SK-N-SH (cell line): Measurements from ENCODE around the gene ST6GALNAC3.
"Not testable (repeated sequence)": the region's sequence is repeated elsewhere in the genome, so short reads cannot be mapped to it uniquely, and the experiment has no call there.

Experiments
- EP300 ChIP-seq, 2 experiments: IDR thresholded peaks; 2 replicates each; pipeline versions ENCODE4 v1.4.0 to v1.6.1; 2012; ENCODE audit warnings: borderline replicate concordance in 1 of 2, low read depth in 1 of 2, low read length in 1 of 2
- EZH2phosphoT487 ChIP-seq: fragments of 200-600 bp; sonication (generic); IDR thresholded peaks from 2 replicates; pipeline ENCODE4 v1.6.1; 2017; ENCODE audit warnings: low read depth, mixed run types, mild to moderate bottlenecking, antibody characterized with exemption, moderate library complexity, borderline replicate concordance
- MEF2A ChIP-seq: IDR thresholded peaks from 2 replicates; pipeline ENCODE4 v1.4.0; 2012; ENCODE audit warnings: low read depth, borderline replicate concordance
- POLR2AphosphoS5 ChIP-seq: IDR thresholded peaks from 2 replicates; pipeline ENCODE4 v1.6.1; 2012; ENCODE audit warnings: low read depth, low read length
- RFX5 ChIP-seq: IDR thresholded peaks from 2 replicates; pipeline ENCODE4 v1.6.1; 2012; ENCODE audit warnings: mild to moderate bottlenecking, improper control_type of control experiment, low read length
- SIN3A ChIP-seq: IDR thresholded peaks from 2 replicates; pipeline ENCODE4 v1.6.1; 2012; ENCODE audit warnings: low read depth, mild to moderate bottlenecking, low read length, moderate library complexity, borderline replicate concordance
- TAF1 ChIP-seq: IDR thresholded peaks from 2 replicates; pipeline ENCODE4 v1.6.1; 2012; ENCODE audit warnings: low read depth, mild to moderate bottlenecking, low read length, moderate library complexity, borderline replicate concordance
- YY1 ChIP-seq: IDR thresholded peaks from 2 replicates; pipeline ENCODE4 v1.4.0; 2012; ENCODE audit warnings: low read depth, mild to moderate bottlenecking
- TF ChIP-seq, protein P1 (sequence below): IDR thresholded peaks from 2 replicates; pipeline ENCODE4 v1.6.1; 2012; ENCODE audit warnings: mild to moderate bottlenecking, low read depth, low read length, moderate library complexity
- TF ChIP-seq, protein P2 (sequence below): fragments of 200-600 bp; sonication (generic); IDR thresholded peaks from 2 replicates; pipeline ENCODE4 v1.6.1; 2017; ENCODE audit warnings: antibody characterized with exemption, mild to moderate bottlenecking, moderate library complexity
- TF ChIP-seq, protein P3 (sequence below): fragments of 150-350 bp; IDR thresholded peaks from 2 replicates; pipeline ENCODE4 v1.6.1; 2017; ENCODE audit warnings: antibody characterized with exemption, low read length, low read depth, borderline replicate concordance

DNA sequence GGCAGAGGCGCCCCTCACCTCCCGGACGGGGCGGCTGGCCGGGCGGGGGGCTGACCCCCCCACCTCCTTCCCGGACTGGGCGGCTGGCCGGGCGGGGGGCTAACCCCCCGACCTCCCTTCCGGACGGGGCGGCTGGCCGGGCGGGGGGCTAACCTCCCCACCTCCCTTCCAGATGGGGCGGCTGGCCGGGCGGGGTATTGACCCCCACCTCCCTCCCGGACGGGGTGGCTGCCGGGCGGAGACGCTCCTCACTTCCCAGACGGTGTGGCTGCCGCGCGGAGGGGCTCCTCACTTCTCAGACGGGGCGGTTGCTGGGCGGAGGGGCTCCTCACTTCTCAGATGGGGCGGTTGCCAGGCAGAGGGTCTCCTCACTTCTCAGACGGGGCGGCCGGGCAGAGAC, 37.8 kb downstream of the ST6GALNAC3 start:
- TF ChIP-seq, protein P1, sequence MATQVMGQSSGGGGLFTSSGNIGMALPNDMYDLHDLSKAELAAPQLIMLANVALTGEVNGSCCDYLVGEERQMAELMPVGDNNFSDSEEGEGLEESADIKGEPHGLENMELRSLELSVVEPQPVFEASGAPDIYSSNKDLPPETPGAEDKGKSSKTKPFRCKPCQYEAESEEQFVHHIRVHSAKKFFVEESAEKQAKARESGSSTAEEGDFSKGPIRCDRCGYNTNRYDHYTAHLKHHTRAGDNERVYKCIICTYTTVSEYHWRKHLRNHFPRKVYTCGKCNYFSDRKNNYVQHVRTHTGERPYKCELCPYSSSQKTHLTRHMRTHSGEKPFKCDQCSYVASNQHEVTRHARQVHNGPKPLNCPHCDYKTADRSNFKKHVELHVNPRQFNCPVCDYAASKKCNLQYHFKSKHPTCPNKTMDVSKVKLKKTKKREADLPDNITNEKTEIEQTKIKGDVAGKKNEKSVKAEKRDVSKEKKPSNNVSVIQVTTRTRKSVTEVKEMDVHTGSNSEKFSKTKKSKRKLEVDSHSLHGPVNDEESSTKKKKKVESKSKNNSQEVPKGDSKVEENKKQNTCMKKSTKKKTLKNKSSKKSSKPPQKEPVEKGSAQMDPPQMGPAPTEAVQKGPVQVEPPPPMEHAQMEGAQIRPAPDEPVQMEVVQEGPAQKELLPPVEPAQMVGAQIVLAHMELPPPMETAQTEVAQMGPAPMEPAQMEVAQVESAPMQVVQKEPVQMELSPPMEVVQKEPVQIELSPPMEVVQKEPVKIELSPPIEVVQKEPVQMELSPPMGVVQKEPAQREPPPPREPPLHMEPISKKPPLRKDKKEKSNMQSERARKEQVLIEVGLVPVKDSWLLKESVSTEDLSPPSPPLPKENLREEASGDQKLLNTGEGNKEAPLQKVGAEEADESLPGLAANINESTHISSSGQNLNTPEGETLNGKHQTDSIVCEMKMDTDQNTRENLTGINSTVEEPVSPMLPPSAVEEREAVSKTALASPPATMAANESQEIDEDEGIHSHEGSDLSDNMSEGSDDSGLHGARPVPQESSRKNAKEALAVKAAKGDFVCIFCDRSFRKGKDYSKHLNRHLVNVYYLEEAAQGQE, result not testable (repeated sequence)
- TF ChIP-seq SIN3A; MEF2A; POLR2AphosphoS5; TAF1; YY1; EZH2phosphoT487; RFX5; EP300 (IDR thresholded peaks at IDR 0.05; ENCODE audit: borderline replicate concordance in 1 of 2, low read depth in 1 of 2, low read length in 1 of 2): not testable (repeated sequence)
- TF ChIP-seq, protein P2, sequence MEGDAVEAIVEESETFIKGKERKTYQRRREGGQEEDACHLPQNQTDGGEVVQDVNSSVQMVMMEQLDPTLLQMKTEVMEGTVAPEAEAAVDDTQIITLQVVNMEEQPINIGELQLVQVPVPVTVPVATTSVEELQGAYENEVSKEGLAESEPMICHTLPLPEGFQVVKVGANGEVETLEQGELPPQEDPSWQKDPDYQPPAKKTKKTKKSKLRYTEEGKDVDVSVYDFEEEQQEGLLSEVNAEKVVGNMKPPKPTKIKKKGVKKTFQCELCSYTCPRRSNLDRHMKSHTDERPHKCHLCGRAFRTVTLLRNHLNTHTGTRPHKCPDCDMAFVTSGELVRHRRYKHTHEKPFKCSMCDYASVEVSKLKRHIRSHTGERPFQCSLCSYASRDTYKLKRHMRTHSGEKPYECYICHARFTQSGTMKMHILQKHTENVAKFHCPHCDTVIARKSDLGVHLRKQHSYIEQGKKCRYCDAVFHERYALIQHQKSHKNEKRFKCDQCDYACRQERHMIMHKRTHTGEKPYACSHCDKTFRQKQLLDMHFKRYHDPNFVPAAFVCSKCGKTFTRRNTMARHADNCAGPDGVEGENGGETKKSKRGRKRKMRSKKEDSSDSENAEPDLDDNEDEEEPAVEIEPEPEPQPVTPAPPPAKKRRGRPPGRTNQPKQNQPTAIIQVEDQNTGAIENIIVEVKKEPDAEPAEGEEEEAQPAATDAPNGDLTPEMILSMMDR, result not testable (repeated sequence)
- TF ChIP-seq, protein P3, sequence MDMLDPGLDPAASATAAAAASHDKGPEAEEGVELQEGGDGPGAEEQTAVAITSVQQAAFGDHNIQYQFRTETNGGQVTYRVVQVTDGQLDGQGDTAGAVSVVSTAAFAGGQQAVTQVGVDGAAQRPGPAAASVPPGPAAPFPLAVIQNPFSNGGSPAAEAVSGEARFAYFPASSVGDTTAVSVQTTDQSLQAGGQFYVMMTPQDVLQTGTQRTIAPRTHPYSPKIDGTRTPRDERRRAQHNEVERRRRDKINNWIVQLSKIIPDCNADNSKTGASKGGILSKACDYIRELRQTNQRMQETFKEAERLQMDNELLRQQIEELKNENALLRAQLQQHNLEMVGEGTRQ, result not testable (repeated sequence)
